Fibroblast of lung (primary cell): Measurements from ENCODE around the gene MAD2L1BP.

Experiments used
- EZH2 ChIP-seq: IDR thresholded peaks from 2 replicates; pipeline ENCODE4 v1.5.1; 2012; ENCODE audit warnings: low read length, control low read depth, mild to moderate bottlenecking; ENCODE audit errors: missing control alignments
- TF ChIP-seq, protein P1 (sequence below), 2 donors: IDR thresholded peaks in 1 of 2; conservative IDR thresholded peaks in 1 of 2; 1 replicate in 1 of 2; 2 replicates in 1 of 2; pipeline ENCODE4 v1.5.1; 2011 to 2012; ENCODE audit warnings: low read length in 2 of 2, control low read depth in 1 of 2, inconsistent platforms in 1 of 2, low read depth in 1 of 2, mild to moderate bottlenecking in 1 of 2

DNA sequence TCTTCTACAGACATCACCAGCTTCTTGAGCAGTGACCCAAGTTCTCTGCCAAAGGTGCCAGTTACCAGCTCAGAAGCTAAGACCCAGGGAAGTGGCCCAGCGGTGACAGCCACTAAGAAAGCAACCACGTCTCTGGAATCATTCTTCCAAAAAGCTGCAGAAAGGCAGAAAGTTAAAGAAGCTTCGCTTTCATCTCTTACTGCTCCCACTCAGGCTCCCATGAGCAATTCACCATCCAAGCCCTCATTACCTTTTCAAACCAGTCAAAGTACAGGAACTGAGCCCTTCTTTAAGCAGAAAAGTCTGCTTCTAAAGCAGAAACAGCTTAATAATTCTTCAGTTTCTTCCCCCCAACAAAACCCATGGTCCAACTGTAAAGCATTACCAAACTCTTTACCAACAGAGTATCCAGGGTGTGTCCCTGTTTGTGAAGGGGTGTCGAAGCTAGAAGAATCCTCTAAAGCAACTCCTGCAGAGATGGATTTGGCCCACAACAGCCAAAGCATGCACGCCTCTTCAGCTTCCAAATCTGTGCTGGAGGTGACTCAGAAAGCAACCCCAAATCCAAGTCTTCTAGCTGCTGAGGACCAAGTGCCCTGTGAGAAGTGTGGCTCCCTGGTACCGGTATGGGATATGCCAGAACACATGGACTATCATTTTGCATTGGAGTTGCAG is 21.8 kb upstream of the MAD2L1BP start:
- TF ChIP-seq, protein P1, sequence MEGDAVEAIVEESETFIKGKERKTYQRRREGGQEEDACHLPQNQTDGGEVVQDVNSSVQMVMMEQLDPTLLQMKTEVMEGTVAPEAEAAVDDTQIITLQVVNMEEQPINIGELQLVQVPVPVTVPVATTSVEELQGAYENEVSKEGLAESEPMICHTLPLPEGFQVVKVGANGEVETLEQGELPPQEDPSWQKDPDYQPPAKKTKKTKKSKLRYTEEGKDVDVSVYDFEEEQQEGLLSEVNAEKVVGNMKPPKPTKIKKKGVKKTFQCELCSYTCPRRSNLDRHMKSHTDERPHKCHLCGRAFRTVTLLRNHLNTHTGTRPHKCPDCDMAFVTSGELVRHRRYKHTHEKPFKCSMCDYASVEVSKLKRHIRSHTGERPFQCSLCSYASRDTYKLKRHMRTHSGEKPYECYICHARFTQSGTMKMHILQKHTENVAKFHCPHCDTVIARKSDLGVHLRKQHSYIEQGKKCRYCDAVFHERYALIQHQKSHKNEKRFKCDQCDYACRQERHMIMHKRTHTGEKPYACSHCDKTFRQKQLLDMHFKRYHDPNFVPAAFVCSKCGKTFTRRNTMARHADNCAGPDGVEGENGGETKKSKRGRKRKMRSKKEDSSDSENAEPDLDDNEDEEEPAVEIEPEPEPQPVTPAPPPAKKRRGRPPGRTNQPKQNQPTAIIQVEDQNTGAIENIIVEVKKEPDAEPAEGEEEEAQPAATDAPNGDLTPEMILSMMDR (conservative IDR thresholded peaks at IDR 0.05 in 1 of 2, IDR thresholded peaks at IDR 0.05 in 1 of 2; ENCODE audit: low read depth in 1 of 2, low read length in 2 of 2), result no peak
- TF ChIP-seq EZH2, result no peak
